SK-N-DZ (cell line): ENCODE data around the gene GALNTL6.
"Not testable (repeated sequence)": the region's sequence is repeated elsewhere in the genome, so short reads cannot be mapped to it uniquely, and the experiment has no call there.

Source experiments
- DNase-seq: peaks from one replicate; pipeline ENCODE4 v3.0.0-alpha.2; 2015; ENCODE audit warnings: low spot score

The GALNTL6 gene

GRCh38 chr4:172734555-172734954 lies 921.4 kb downstream of the GALNTL6 start:
- no peak for DNase-seq

- DNase-seq, result no peak
Measured at GRCh38 chr4:172736046-172736445, 922.8 kb downstream of the GALNTL6 start.

DNA sequence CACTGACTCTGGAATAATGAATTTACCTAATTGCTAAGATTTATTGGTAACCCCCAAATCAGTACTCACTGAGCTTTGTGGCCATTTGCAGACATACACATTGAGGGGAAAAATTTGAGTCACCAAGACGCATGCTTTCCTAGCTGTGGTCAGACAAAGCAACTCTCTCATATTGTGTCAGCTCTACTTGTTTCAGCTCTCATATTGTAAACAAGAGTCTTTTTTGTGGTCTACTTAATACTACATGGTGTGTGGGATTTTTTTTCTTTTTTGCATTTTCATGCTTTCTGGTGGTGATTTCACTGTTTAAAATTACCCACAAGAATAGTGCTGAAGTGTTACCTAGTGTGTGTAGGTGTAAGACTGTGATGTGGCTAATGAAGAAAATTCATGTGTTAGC lies 927.2 kb downstream of the GALNTL6 start:
- DNase-seq, result no peak

DNA sequence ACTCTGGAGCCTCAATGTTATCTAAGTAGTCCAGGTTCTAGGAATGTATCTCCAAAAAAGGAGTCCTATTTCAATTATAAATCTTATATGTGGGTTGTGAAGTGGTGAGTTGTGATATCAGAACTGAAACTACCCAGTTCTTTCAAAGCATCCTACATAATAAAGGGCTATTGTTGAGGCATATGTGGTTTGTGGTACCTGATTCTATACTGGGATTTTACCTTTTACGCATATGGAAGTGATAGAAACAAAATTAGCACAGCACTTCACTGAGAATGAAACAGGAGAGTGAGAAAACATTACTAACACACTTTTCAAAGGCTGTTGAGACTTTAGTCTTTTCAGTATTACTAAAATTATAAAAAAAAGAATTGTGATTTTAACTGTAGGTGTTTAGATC lies 937.7 kb downstream of the GALNTL6 start:
- DNase-seq, result no peak

GRCh38 chr4:172751550-172751949 lies 938.3 kb downstream of the GALNTL6 start:
- no peak for DNase-seq

GRCh38 chr4:172758586-172759340 lies 945.6 kb downstream of the GALNTL6 start:
- DNase-seq, result no peak

GRCh38 chr4:172760512-172760911 lies 947.3 kb downstream of the GALNTL6 start:
- DNase-seq, result no peak

DNA sequence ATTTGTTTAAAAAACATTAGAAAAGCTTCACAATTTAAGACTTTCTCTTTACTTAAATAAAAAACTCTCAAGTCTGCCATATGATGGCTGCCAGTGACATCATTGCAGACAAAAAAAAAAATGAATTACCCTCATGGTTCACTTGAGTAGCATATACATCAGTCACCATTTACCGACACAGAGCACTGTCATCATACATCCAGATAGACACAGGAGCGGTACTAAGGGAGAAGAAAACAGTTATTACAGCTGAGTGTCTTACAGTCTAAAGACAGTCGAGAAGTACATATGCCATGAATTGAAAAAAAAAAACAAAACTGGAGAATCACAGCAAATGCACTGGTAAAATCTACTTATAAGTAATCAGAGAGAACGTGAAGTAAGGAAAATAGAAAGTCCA lies 949.7 kb downstream of the GALNTL6 start:
- DNase-seq, result no peak

GRCh38 chr4:172770787-172771186 lies 957.6 kb downstream of the GALNTL6 start:
- DNase-seq, result no peak

- DNase-seq, result no peak
Measured at GRCh38 chr4:172772781-172773180, 959.6 kb downstream of the GALNTL6 start.

DNA sequence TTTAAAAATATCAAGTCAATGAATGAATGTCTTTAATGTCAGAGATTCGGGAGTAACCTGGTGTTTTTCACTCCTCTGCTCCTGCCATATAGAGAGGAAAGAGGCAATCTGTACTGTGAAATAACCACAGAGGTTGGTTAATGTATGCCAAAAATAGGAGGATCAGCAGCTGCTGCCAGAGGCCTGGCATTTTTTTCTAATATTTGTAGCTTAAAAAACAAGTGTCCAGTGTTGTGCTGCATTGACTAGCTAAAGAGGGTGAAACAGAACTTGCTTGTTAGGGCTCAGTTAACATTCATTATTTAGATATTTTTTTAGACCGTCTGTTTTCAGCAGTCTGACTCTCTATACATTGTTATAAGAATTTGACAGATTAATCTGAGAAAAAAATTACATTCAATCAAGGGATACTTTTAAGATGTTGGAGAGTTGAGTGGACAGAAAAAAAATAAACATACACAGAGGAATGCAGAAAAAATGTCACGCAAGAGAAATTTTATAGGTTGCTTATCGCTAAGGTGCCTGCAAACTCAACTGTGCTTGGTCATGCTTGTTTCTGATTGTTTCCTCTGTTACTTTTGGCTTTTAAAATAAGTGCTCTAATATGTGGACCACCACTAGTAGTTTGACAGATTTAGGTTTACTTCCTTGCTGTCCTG lies 963.1 kb downstream of the GALNTL6 start:
- no peak for DNase-seq

- no peak for DNase-seq
Measured at GRCh38 chr4:172777729-172778431, 964.7 kb downstream of the GALNTL6 start.

DNA sequence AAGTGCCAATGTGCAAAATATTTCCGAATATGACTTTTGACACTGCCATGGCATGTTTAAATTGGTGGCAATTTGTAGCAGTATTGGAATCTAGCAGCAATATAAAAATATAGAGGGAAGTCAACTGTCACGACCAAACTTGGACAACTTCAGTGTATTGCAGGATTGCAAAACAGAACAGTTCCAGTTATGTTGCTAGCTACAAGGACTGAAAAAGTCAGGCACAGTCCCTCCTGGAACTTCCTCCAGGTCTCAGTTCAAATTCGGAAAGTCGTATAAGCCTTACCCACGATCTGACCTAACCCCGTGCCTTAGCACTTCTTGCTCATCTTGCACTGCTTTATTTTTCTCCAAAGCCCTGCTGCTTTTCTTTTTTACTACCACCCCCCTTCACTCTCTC lies 965.4 kb downstream of the GALNTL6 start:
- DNase-seq, result no peak

DNA sequence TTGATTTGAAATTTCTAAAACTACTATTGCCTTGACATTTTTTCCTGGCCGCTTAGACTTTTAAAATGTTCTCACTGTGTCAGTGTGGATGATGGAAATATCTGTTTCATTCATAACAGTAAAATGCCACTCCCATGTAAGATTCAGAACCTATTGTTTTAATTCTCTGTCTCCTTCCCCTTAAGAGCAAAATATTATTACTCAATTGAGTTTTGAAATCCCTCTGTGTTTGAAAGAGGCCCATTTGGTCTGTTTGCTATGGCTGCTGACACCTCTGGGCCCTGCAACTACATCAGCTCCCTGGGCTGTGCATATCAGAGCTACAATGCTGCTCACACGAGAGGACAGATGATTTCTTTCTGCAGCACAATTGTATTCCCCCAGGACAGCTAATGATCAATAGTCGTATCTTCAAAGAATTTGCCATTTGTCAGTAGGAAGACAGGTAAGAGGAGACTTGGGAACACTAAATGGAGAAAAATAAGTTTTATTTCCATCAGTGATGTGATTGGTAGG lies 967.4 kb downstream of the GALNTL6 start:
- no peak for DNase-seq

DNA sequence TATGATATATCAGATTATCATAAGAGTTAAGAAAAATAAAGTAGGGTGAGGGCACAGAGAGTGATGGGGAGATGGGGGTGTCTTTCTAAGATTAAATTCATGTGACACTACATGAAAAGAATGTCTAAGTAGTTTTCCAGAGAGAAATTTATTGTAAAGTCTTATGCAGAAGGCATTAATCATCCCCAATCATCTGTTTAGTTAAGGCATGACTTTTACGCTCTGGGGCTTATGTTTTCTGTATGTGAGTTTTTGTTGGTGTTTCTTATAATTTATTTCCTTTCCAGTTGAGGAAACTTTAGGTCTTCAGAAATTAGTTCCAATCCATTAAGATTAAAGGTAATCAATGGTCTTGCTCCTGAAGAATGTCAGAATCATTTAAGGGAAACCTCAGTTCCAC lies 972.4 kb downstream of the GALNTL6 start:
- no peak for DNase-seq

- DNase-seq, result no peak
Measured at GRCh38 chr4:172786039-172786792, 973.0 kb downstream of the GALNTL6 start.

GRCh38 chr4:172787111-172787510 lies 973.9 kb downstream of the GALNTL6 start:
- no peak for DNase-seq

DNA sequence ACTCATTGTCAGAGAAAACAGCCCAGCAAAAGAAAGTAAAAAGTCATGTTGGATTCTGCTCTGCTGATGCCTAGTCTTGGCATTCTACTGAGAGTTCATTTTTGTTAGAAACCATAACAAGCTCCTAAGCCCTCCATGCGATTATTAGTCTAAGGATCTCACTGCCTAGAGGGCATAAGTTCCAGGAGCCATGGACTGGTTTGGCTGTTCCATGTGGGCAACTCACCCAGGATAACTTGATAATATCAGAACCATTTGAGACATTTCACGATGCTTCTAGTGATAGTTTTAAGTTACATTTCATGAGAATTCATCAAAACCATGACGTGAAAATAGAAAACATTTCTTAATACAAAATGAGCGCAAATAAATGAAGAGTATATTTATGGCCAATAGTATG lies 978.6 kb downstream of the GALNTL6 start:
- no peak for DNase-seq

DNA sequence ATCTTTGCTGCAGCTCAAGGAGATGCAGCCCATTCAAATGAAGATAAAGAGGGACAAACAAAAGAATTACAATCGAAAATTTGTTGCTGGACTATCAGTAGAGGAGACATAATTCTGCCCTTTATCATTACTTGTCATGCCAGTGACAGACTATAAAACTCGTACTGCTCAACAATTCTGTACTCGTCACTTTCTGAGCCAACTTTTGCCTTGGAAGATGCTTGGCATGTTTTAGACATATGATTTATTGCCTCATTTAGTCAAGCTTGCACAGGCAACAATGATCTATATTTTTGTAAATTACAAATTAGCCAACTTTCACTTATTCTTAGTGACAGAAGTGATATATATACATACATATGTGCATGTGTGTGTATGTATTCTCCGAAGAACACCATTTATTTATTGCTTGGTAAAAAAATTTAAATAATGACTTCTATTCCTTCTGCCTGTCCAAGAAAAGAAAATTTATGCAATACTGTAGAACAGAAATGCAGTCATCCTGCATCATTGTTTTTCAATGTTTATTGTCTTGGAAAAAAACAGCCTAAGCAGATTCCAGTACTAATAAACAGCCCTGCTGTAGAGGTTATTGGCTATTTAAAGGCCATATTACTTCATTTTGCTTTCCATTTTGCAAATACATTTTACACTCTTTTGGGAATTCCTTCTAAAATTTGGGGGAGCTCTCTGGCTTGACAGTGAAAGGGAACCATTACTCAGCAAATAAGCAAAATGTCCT lies 980.5 kb downstream of the GALNTL6 start:
- no peak for DNase-seq

DNA sequence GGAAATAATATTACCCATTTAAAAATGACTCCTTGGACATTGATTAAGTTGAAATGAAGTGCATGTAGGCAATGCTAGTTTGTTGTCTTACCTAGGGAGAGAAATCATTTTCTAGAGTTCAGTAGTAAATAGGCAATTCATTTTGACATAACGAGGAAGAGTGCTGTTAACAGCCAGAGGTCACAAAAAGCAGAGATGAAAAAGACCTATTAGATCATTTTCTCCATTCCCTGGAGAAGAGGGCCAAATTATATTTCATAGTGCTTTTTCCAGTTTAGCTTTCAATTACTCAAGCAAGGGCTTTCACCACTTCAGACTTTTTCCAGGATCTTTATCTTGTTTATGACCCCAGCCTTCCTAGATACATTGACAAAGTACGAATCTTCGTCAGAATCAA lies 981.1 kb downstream of the GALNTL6 start:
- peak; percentile 29 for DNase-seq

- DNase-seq, result not testable (repeated sequence)
Measured at GRCh38 chr4:172797281-172797680, 984.1 kb downstream of the GALNTL6 start.
